ENCODE measurements around the gene SSX2IP. TPM values are rescaled to one million over a fixed set of nuclear protein-coding genes. Genes with fewer than 3 reads are reported as not detected.

The SSX2IP gene
- total and polyA plus RNA-seq, 10 donors, result 2.8 to 14.2 (median 8.6) TPM

- peaks cover 11 to 57% (median 34%) of the 10 kb centered on the region in 6 donors for H3K4me1 ChIP-seq
- peak overlapping the region; percentile 16 to 80 (median 69) for H3K27ac ChIP-seq
- H3K27me3 ChIP-seq (replicated peaks in 1 of 7), result no peaks in the 10 kb centered on the region
- WGBS, 5 donors, result 82 to 90% (median 87%) methylated on average over 6 of the region's 6 CpGs
- no peaks in the 10 kb centered on the region for H3K9me3 ChIP-seq
- intact Hi-C loops (cut with DNase I; ENCODE audit: low total_unique reads), result no loop called here
- H3K36me3 ChIP-seq, result no peaks in the 10 kb centered on the region
- no peak for DNase-seq
- H3K4me3 ChIP-seq, result peak overlapping the region in 1 of 8 donors; percentile 48
- no peak for TF ChIP-seq CTCF (IDR thresholded peaks at IDR 0.05 in 8 of 11, conservative IDR thresholded peaks at IDR 0.05 in 3 of 11)
- TF ChIP-seq POLR2A (IDR thresholded peaks at IDR 0.05), result no peak
- no peak for TF ChIP-seq POLR2AphosphoS5 (IDR thresholded peaks at IDR 0.05)
Observed at GRCh38 chr1:84692391-84692790, 2.1 kb upstream of the SSX2IP start.

- Histone ChIP-seq H3K4me3 (peak overlapping the region; percentile 79 to 95 (median 88)), H3K9me3 (no peaks in the 10 kb centered on the region), H3K4me1 (peaks cover 11 to 63% (median 34%) of the 10 kb centered on the region in 6 donors), H3K27me3 (replicated peaks in 1 of 7) (no peaks in the 10 kb centered on the region), H3K27ac (peak overlapping the region; percentile 78 to 93 (median 88)), H3K36me3 (no peaks in the 10 kb centered on the region)
- WGBS, 5 donors, result 60 to 62% (median 62%) methylated on average over 13 of the region's 13 CpGs
- DNase-seq, result no peak
- TF ChIP-seq POLR2AphosphoS5 (IDR thresholded peaks at IDR 0.05), result no peak
- TF ChIP-seq POLR2A (IDR thresholded peaks at IDR 0.05), result no peak
- no peak for TF ChIP-seq CTCF (IDR thresholded peaks at IDR 0.05 in 8 of 11, conservative IDR thresholded peaks at IDR 0.05 in 3 of 11)
- intact Hi-C loops (cut with DNase I; ENCODE audit: low total_unique reads), result no loop called here
Observed at GRCh38 chr1:84691122-84691783, 992 bp upstream of the SSX2IP start.

GRCh38 chr1:84689514-84690396, 506 bp downstream of the SSX2IP start:
- peak overlapping the region; percentile 78 to 93 (median 88) for H3K27ac ChIP-seq
- intact Hi-C loops (cut with DNase I; ENCODE audit: low total_unique reads), result no loop called here
- WGBS, 5 donors, result 4 to 12% (median 5%) methylated on average over 21 to 67 of the region's 67 CpGs
- no peaks in the 10 kb centered on the region for H3K9me3 ChIP-seq
- H3K27me3 ChIP-seq (replicated peaks in 1 of 7), result no peaks in the 10 kb centered on the region
- peak; percentile 92 for DNase-seq
- no peaks in the 10 kb centered on the region for H3K36me3 ChIP-seq
- peak overlapping the region; percentile 79 to 95 (median 88) for H3K4me3 ChIP-seq
- peaks cover 11 to 63% (median 34%) of the 10 kb centered on the region in 6 donors for H3K4me1 ChIP-seq
- no peak for TF ChIP-seq POLR2AphosphoS5 (IDR thresholded peaks at IDR 0.05)
- peak in 3 of 11 experiments; percentile 9 to 34 (median 19) for TF ChIP-seq CTCF (IDR thresholded peaks at IDR 0.05 in 8 of 11, conservative IDR thresholded peaks at IDR 0.05 in 3 of 11)
